Memory B cell (primary cell): ENCODE measurements around the gene ZDBF2.
"Not testable (repeated sequence)": the region's sequence is repeated elsewhere in the genome, so short reads cannot be mapped to it uniquely, and the experiment has no call there.

Experiments used
- ATAC-seq: fragments of 150-1000 bp; cut with Tn5 transposase; 2 replicates; pipeline ENCODE4 v1.10.0; 2021; ENCODE audit warnings: low read depth, mild to moderate bottlenecking, moderate library complexity
- DNase-seq, 2 donors: peaks; one replicate each; pipeline ENCODE4 v3.0.0; 2022; ENCODE audit warnings: low spot score in 2 of 2
- H3K27ac Mint-ChIP-seq: one replicate; pipeline ENCODE4 v1.8.0; 2022; ENCODE audit warnings: mild to moderate bottlenecking, moderate library complexity, mixed read lengths
- H3K27me3 Mint-ChIP-seq: one replicate; pipeline ENCODE4 v1.8.0; 2022; ENCODE audit warnings: mixed read lengths
- H3K36me3 Mint-ChIP-seq: one replicate; pipeline ENCODE4 v1.8.0; 2022; ENCODE audit warnings: mild to moderate bottlenecking, mixed read lengths
- H3K4me1 Mint-ChIP-seq: one replicate; pipeline ENCODE4 v1.8.0; 2022; ENCODE audit warnings: mixed read lengths
- H3K4me3 Mint-ChIP-seq: one replicate; pipeline ENCODE4 v1.8.0; 2022; ENCODE audit warnings: mild to moderate bottlenecking, moderate library complexity, mixed read lengths
- H3K9me3 Mint-ChIP-seq: one replicate; pipeline ENCODE4 v1.8.0; 2022; ENCODE audit warnings: mixed read lengths

The ZDBF2 gene

DNA sequence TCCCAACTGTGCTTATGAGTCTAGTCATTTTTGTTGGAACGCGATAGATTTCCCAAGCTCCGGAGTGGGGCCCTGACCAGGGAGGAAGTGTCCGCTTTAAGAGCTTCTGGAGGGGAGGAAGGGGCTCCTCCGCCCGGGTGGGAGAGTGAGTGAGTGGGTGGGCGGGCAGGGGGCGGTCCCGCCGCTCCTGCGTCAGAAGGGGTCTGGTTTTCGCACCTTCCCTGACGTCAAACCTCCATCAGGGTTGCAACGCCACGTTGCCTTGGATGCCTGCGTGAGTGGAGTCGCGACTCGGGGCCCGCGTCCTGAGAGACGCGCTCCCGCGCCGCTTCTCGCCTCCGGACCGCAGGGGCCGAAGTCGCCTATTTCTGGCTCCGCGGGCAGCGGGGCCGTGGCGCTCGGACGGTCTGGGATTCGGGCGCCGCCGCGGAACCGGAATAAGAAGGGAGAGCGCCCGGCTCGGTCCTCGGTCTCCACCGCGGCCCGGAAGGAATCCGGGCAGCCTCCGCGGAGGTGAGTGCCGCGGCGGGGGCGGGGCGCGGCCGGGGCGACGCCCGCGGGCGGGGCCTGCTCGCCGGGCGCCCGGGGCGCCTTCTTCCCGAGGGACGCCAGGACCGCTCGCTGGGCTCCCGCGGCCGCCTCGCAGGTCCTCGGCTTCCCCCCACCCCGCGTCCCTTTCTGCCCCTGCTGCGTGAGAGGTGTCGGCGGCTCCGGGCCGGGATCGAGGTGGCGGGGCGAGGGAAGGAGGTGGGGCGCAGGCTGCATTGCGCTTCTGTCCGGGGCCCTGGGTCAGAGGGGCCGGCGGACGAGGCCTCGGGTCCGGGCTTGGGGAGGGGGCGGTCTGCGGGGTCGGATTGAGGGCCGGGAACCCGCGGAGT, at the start of gene ZDBF2:
Gene ZDBF2 (plus strand): TSS at position 230 of the 878 bp plus-strand sequence. CDS start 7,187 bp downstream, outside the sequence.
- peak within 1 kb of the TSS; percentile 90 for H3K4me3 Mint-ChIP-seq
- H3K27ac Mint-ChIP-seq, result peak within 1 kb of the TSS; percentile 91
- peaks cover 11% of the 10 kb centered on the region for H3K4me1 Mint-ChIP-seq
- peaks cover 9% of the 10 kb centered on the region for H3K27me3 Mint-ChIP-seq
- ATAC-seq, result peak; percentile 79
- peak; percentile 43 to 61 for DNase-seq
- H3K9me3 Mint-ChIP-seq, result no peaks in the 10 kb centered on the region
- no peaks in the 10 kb centered on the region for H3K36me3 Mint-ChIP-seq

DNA sequence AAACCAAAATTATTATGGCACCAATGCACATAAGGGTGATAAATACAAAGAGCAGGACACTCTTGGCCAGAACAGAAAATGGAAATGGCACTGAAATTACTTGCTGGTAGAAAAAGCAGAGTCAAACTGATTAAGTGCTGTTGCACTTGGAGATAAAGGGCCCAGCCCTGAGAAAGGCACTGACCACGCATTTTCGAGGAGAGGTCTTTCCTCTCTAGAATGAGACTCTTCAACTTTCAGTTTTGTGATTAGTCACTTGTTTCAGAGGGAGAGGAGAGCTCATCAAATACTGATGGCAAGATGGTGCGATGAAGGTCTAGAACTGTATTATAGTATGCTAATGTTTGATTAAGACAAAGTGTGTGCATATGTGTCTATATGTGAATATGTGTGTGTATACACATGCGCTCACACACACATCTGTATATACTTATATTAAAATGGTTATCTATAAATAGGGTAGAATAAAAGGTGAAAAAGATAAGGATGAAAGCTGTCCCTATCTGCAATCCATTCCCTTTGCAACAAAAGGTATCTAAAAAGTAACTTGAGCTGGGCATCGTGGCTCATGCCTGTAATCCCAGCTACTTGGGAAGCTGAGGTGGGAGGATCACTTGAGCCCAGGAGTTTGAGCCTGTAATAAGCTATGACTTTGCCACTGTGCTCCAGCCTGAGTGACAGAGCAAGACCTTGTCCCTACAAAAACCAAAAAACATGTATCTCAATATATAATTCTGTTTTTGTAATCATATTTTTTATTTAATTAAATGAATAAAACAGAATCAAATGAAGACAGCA, 48.8 kb upstream of the ZDBF2 start:
- Mint-ChIP-seq H3K27ac (no peak overlapping the region), H3K4me1 (no peaks in the 10 kb centered on the region), H3K4me3 (no peak overlapping the region), H3K9me3 (peaks cover 10% of the 10 kb centered on the region), H3K36me3 (peaks cover 4% of the 10 kb centered on the region), H3K27me3 (peaks cover 10% of the 10 kb centered on the region)
- ATAC-seq (no peak), DNase-seq (no peak)

DNA sequence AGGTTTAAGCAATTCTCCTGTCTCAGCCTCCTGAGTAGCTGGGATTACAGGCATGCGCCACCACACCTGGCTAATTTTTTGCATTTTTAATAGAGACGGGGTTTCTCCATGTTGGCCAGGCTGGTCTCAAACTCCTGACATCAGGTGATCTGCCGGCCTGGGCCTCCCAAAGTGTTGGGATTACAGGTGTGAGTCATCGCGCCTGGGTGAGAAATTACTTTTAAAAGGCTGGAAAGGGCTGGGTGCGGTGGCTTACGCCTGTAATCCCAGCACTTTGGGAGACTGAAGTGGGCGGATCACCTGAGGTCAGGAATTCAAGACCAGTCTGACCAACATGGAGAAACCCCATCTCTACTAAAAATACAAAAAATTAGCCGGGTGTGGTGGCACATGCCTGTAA, 45.8 kb upstream of the ZDBF2 start:
- not testable (repeated sequence) for H3K36me3 Mint-ChIP-seq, ATAC-seq, H3K27me3 Mint-ChIP-seq, H3K4me1 Mint-ChIP-seq, H3K4me3 Mint-ChIP-seq, H3K9me3 Mint-ChIP-seq, H3K27ac Mint-ChIP-seq, DNase-seq

DNA sequence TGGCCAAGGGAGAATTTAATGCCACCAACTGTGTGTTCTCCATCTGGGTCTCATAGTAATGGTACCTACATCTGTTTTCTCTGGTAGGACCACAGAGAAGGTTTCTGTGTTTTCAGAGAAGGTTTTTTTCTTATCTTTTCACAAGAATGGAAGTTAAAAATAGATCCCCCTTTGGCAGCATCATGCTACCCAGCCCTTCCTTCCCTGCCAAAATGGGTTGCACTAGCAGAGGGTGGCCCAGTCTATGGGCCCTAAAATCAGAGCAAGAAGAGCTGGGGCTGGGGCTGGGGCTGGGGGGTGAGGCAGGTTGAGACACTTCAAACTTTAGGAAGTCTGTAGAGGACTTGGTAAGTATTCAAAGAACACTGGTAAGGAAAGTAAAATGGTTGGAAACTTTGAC, 44.8 kb upstream of the ZDBF2 start:
- Mint-ChIP-seq H3K27me3 (peaks cover 9% of the 10 kb centered on the region), H3K4me1 (no peaks in the 10 kb centered on the region), H3K4me3 (no peak overlapping the region), H3K27ac (no peak overlapping the region), H3K9me3 (peaks cover 4% of the 10 kb centered on the region), H3K36me3 (peaks cover 4% of the 10 kb centered on the region)
- DNase-seq (no peak), ATAC-seq (no peak)

DNA sequence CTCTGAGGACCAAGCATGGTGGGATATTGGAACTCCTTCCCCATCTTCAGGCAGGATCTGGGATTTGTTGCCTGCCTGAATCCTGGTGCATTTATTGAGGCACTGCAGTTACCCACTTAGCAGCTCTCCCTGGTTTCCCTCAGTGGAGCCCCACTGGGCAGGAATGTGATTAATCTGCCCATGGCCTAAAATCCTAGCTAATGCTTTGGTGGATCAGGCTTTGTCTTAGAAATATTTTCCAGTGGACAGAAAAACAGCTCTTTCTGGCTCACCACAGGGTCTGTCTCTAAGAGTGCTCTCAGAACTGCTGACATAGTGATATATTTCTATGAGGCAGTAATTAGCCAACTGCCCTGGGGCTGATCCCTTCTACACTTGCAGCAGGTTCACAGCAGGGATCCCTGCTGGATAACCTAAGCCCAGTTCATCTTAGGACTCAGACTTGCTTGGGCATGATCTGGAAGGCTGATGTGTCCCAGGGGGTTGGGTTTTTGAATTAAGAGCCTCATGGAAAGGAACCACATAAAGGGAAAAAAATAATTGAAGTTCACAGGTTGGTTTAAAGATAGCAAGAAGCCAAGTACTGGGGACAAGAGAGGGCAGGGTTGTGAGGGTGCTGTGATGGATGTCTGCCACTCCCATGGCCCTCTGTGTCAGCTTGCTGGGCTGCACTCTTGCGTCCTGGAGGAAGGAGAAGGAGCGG, 44.3 kb upstream of the ZDBF2 start:
- no peak for ATAC-seq
- no peaks in the 10 kb centered on the region for H3K4me1 Mint-ChIP-seq

DNA sequence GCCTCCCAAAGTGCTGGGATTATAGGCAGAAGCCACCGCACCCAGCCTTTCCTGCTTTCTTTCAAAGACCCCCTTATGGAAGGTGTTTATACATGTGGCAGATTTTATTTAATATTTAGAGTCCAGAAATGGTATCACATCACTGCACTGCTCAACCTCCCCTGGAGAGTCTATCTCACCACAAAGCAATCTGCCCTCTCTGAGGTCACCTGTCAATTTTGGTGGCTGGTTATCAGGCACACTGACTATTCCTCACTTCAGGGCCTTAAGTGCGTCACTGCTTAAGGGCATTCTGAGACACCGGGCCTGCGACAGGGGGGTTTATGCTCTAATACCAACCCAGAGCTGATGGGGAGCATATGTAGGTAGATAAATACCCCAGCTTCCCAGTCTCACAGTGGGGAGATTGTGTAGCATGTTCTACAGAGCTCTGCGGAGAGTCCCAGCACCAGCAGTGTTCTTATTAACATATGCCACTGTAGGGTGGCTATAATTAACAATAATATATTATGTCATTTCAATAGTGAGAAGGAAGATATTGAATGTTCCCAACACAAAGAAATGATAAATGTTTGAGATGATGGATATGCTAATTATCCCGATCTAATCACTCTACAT, 42.7 kb upstream of the ZDBF2 start:
- Mint-ChIP-seq H3K4me3 (no peak overlapping the region), H3K36me3 (peaks cover 6% of the 10 kb centered on the region), H3K4me1 (no peaks in the 10 kb centered on the region), H3K27me3 (peaks cover 9% of the 10 kb centered on the region), H3K27ac (no peak overlapping the region), H3K9me3 (peaks cover 5% of the 10 kb centered on the region)
- ATAC-seq (no peak), DNase-seq (no peak)

More for the DNA sequence above, 44.3 kb upstream of the ZDBF2 start:
- H3K9me3 Mint-ChIP-seq, result peaks cover 4% of the 10 kb centered on the region
- H3K27ac Mint-ChIP-seq, result no peak overlapping the region
- H3K4me3 Mint-ChIP-seq, result no peak overlapping the region
- DNase-seq, result no peak
- peaks cover 4% of the 10 kb centered on the region for H3K36me3 Mint-ChIP-seq
- peaks cover 9% of the 10 kb centered on the region for H3K27me3 Mint-ChIP-seq

DNA sequence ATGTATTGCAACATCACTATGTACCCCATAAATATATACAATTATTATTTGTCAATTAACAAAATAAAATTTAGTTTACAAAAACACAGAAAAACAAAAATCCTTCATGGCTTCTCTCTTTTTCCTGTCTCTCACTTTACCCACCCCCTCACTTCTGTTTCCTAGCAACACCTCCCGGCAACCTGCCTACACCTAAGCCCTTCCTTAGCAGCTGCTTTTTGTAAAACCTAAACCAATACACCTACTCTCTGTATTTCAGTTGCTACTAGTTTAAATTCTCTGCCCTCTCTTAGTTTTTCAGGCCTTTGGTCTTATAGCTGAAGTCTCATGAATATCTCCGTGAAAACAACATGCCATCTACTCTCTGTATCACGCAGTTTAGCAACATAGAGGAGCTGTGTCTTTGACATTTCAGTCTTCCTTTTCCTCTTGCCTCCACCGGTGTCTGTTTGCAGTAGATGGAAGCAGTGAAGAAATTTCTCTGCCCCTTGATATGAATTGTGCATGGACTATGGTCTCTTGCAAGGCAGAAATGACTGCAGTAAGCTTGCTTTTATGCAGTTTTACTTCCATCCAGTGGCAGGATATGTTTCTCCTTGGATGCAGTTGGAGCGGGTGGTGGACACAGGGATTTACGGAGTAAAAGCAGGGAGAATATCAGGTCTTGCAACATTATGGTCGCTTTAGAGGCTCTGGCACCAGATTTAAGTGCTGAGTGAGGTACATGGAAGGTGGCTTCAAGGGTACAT, 42.0 kb upstream of the ZDBF2 start:
- H3K4me1 Mint-ChIP-seq, result no peaks in the 10 kb centered on the region
- peaks cover 9% of the 10 kb centered on the region for H3K27me3 Mint-ChIP-seq
- H3K36me3 Mint-ChIP-seq, result peaks cover 6% of the 10 kb centered on the region
- H3K27ac Mint-ChIP-seq, result no peak overlapping the region
- no peak for ATAC-seq
- DNase-seq, result no peak
- H3K4me3 Mint-ChIP-seq, result no peak overlapping the region
- H3K9me3 Mint-ChIP-seq, result peaks cover 5% of the 10 kb centered on the region

DNA sequence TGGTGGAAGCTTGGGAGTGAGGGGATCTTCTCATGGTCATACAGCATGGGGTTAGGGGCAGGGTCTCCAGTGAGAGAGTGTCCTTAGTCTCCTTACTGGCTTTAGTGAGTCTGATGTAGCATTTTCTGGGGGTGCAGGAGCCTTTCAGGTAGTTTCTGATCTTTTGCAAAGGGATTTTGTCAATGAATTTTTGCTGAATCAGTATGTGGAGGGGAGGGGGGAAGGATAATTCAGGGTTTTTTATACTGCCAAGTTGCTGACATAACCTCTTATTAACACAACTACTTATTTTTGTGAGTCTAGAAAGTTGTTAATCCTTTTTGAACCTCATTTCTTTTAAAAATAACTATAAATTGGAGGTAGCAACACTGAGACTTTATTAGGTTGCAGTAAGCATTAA, 35.3 kb upstream of the ZDBF2 start:
- peaks cover 1% of the 10 kb centered on the region for H3K9me3 Mint-ChIP-seq
- peaks cover 2% of the 10 kb centered on the region for H3K36me3 Mint-ChIP-seq
- H3K27me3 Mint-ChIP-seq, result peaks cover 6% of the 10 kb centered on the region
- ATAC-seq, result no peak
- DNase-seq, result no peak
- H3K27ac Mint-ChIP-seq, result no peak overlapping the region
- H3K4me3 Mint-ChIP-seq, result no peak overlapping the region
- no peaks in the 10 kb centered on the region for H3K4me1 Mint-ChIP-seq

DNA sequence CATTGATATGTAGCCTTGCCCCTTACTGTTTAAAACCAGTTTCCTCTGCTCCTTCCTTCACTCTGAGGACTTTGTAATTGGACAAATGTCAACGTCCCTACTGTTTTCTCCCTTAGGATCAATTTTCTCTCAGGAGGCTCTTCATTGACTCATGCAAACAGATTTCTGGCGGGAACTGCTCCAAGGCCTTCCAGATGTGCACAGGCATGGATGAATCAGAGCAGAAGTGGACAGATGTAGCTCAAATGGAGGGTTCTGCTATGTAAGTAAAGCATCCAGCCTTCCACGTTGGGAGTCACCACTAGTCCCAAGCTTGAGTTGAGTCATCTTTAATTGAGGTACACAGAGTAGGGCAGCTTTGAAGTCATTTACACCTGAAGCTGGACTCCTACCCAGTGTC, 34.1 kb upstream of the ZDBF2 start:
- no peak overlapping the region for H3K4me3 Mint-ChIP-seq
- H3K36me3 Mint-ChIP-seq, result peaks cover 2% of the 10 kb centered on the region
- peaks cover 1% of the 10 kb centered on the region for H3K9me3 Mint-ChIP-seq
- DNase-seq, result no peak
- peaks cover 6% of the 10 kb centered on the region for H3K27me3 Mint-ChIP-seq
- H3K4me1 Mint-ChIP-seq, result peaks cover 6% of the 10 kb centered on the region
- H3K27ac Mint-ChIP-seq, result no peak overlapping the region
- ATAC-seq, result no peak

DNA sequence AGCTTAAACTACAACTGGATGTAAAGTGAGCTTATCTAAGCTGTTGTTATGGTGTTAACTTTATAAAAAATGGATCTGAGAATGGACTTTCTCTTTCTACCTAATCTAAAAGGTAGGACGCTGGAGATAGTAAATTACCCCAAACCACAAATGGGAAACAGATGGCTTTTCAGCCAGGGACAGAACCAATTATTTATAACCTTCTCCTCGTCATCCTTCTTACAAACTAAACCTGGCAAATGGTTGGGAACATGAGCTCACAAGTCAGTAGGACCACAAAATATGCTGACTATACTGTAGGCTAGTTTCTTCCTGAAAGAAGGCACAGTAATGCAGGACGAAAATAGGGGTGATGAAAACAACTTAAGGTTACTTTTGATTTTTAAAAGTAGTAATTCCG, 32.7 kb upstream of the ZDBF2 start:
- DNase-seq, result no peak
- no peaks in the 10 kb centered on the region for H3K36me3 Mint-ChIP-seq
- H3K4me1 Mint-ChIP-seq, result peaks cover 11% of the 10 kb centered on the region
- no peak for ATAC-seq
- no peak overlapping the region for H3K4me3 Mint-ChIP-seq
- H3K27me3 Mint-ChIP-seq, result peaks cover 6% of the 10 kb centered on the region
- no peak overlapping the region for H3K27ac Mint-ChIP-seq
- no peaks in the 10 kb centered on the region for H3K9me3 Mint-ChIP-seq

DNA sequence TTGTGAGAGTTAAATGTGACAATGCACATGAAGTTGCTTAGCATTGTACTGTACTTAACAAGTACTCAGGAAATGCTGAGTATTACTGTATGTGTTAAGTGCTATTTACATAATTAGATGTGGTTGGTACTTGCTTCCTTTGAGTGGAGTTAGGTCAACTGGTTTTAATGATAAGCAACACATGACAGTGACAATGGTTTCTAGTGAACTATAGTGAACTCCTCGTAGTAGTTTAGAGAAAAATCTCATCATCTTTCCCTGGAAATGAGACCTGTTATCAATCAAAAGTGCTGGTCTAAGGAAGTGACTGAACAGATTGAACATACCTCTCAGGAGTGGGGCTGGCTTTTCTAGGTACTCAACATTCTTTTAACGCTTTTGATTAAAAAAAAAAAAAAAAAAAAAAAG, 29.2 kb upstream of the ZDBF2 start:
- Mint-ChIP-seq H3K27ac (peak overlapping the region; percentile 84), H3K36me3 (no peaks in the 10 kb centered on the region)

DNA sequence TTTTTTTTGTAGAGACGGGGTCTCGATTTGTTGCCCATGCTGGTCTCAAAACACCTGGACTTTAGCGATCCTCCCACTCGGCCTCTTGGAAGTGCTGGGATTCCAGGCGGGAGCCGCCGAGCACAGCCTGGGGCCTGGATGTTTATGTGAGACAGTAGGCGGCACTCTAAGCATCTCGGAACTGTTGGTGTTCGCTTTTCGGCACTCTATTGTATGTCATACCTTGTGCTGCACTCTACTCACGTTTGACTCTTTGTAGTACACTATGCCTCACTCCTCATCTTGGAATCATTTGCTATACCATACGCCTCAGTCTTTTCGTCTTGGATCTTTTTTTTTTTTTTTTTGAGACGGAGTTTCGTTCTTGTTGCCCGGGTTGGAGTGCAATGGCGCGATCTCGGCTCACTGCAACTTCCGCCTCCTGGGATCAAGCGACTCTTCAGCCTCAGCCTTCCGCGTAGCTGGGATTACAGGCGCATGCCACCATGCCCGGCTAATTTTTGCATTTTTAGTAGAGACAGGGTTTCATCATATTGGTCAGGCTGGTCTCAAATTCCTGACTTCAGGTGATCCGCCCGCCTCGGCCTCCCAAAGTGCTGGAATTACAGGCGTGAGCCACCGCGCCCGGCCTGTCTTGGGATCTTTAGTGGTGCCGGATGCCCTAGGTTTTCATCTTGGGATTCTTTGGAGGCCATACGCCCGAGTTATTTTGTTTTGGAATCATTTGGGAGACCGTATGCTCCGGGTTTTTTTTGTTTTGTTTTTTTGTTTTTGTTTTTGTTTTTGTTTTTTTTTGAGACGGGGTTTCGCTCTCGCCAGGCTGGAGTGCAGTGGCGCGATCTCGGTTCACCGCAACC, 24.2 kb upstream of the ZDBF2 start:
- DNase-seq, result no peak
- H3K27ac Mint-ChIP-seq, result no peak overlapping the region
- peaks cover 4% of the 10 kb centered on the region for H3K9me3 Mint-ChIP-seq
- no peak for ATAC-seq
- peaks cover 15% of the 10 kb centered on the region for H3K4me1 Mint-ChIP-seq
- peak overlapping the region; percentile 80 for H3K4me3 Mint-ChIP-seq
- peaks cover 21% of the 10 kb centered on the region for H3K27me3 Mint-ChIP-seq
- H3K36me3 Mint-ChIP-seq, result peaks cover 1% of the 10 kb centered on the region

More for the DNA sequence above, 29.2 kb upstream of the ZDBF2 start:
- peaks cover 5% of the 10 kb centered on the region for H3K27me3 Mint-ChIP-seq
- no peak for DNase-seq
- peak; percentile 64 for ATAC-seq
- no peak overlapping the region for H3K4me3 Mint-ChIP-seq
- no peaks in the 10 kb centered on the region for H3K9me3 Mint-ChIP-seq
- H3K4me1 Mint-ChIP-seq, result peaks cover 18% of the 10 kb centered on the region
